A673 (cell line): ENCODE results near the gene DEDD2.

Experiments
- EZH2 ChIP-seq: fragments of 200-600 bp; sonication (generic); IDR thresholded peaks from 2 replicates; pipeline ENCODE4 v1.6.1; 2017; ENCODE audit warnings: borderline replicate concordance, low read depth, mild to moderate bottlenecking, mixed read lengths, antibody characterized with exemption, low read length; ENCODE audit not compliant: poor library complexity, severe bottlenecking
- TF ChIP-seq, protein P1 (sequence below): fragments of 300-800, 200-600 bp; sonication (generic); conservative IDR thresholded peaks from 2 replicates; pipeline ENCODE4 v1.5.1; 2017; ENCODE audit warnings: low read depth, mild to moderate bottlenecking, antibody characterized with exemption, low read length, moderate library complexity, mixed read lengths

DNA sequence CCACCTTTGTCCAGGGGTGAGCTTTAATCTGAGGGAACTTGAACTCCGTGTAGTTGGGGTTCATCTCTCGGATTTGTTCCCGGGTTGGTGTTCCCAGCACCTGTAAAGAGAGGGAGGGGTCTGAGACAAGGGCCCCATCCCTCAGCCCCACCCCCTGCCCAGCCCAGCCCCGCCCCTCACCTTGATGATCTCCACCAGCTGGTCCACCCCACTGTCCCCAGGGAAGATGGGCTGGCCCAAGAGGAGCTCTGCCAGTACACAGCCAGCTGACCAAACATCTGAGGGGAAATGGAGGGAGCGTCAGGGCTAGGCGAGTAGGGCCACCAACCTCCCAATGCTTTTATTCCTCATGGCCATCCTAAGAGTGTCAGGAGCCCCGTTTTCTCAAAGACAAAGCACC lies 15.6 kb upstream of the DEDD2 start:
- TF ChIP-seq, protein P1, sequence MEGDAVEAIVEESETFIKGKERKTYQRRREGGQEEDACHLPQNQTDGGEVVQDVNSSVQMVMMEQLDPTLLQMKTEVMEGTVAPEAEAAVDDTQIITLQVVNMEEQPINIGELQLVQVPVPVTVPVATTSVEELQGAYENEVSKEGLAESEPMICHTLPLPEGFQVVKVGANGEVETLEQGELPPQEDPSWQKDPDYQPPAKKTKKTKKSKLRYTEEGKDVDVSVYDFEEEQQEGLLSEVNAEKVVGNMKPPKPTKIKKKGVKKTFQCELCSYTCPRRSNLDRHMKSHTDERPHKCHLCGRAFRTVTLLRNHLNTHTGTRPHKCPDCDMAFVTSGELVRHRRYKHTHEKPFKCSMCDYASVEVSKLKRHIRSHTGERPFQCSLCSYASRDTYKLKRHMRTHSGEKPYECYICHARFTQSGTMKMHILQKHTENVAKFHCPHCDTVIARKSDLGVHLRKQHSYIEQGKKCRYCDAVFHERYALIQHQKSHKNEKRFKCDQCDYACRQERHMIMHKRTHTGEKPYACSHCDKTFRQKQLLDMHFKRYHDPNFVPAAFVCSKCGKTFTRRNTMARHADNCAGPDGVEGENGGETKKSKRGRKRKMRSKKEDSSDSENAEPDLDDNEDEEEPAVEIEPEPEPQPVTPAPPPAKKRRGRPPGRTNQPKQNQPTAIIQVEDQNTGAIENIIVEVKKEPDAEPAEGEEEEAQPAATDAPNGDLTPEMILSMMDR: no peak
- no peak for TF ChIP-seq EZH2
